ENCODE results near the gene KCP. TPM values are rescaled to one million over a fixed set of nuclear protein-coding genes. Genes with fewer than 3 reads are reported as not detected.

The KCP gene
- total RNA-seq, 6 experiments from 2014 or later, result 0.10 to 0.22 (median 0.12) TPM; not detected in 2

GRCh38 chr7:128827248-128827958 is 83.1 kb downstream of the KCP start:
- H3K36me3 ChIP-seq, result no peaks in the 10 kb centered on the region
- peak in 1 of 3 donors; percentile 39 for DNase-seq
- no CpG with 5 or more reads among the region's 17 CpGs for WGBS (ENCODE audit: insufficient coverage, low coverage, low lambda C conversion rate, missing lambda C conversion rate)
- ATAC-seq, result no peak
- TF ChIP-seq CTCF (IDR thresholded peaks at IDR 0.05), result no peak
- TF ChIP-seq POLR2A (IDR thresholded peaks at IDR 0.05), result no peak
- no peaks in the 10 kb centered on the region for H3K9me3 ChIP-seq
- no peak overlapping the region for H3K4me3 ChIP-seq
- H3K27ac ChIP-seq, result no peak overlapping the region
- peaks cover 0 to 11% of the 10 kb centered on the region in 2 donors for H3K27me3 ChIP-seq
- intact Hi-C loops (cut with DNase I), result no loop called here
- peaks cover 0 to 7% (median 0%) of the 10 kb centered on the region in 4 donors for H3K4me1 ChIP-seq

GRCh38 chr7:128826916-128827247 is 83.6 kb downstream of the KCP start:
- Histone ChIP-seq H3K4me3 (no peak overlapping the region), H3K4me1 (peaks cover 0 to 7% (median 0%) of the 10 kb centered on the region in 4 donors), H3K27me3 (peaks cover 0 to 11% of the 10 kb centered on the region in 2 donors), H3K9me3 (no peaks in the 10 kb centered on the region), H3K36me3 (no peaks in the 10 kb centered on the region), H3K27ac (no peak overlapping the region)
- intact Hi-C loops (cut with DNase I), result no loop called here
- TF ChIP-seq POLR2A (IDR thresholded peaks at IDR 0.05) (no peak), CTCF (IDR thresholded peaks at IDR 0.05) (no peak)
- DNase-seq (no peak), ATAC-seq (no peak)
- 46% methylated on average over 1 of the region's 1 CpG for whole genome bisulfite sequencing (ENCODE audit: insufficient coverage, low coverage, low lambda C conversion rate, missing lambda C conversion rate)

Other genes starting within 250 kb of the KCP start
- gene GARIN1A, start 238.4 kb downstream of the KCP start, total RNA-seq, result 1 to 10 TPM in 1 of 6 experiments, under 1 TPM in 5; 0.06 to 1.3 (median 0.48) TPM
- 10 to 100 TPM; 25.4 to 48.3 (median 42.1) TPM for gene CALU, start 171.3 kb downstream of the KCP start, total RNA-seq
- gene OPN1SW, start 134.9 kb downstream of the KCP start, total RNA-seq, result not detected
- under 1 TPM in 4 of 6 experiments, not detected in 2; 0.16 to 0.70 (median 0.20) TPM for gene CCDC136, start 118.7 kb downstream of the KCP start, total RNA-seq
- 1 to 10 TPM in 2 of 6 experiments, under 1 TPM in 4; 0.27 to 5.1 (median 0.74) TPM for gene FLNC, start 80.3 kb downstream of the KCP start, total RNA-seq
- gene ATP6V1F, start 47.9 kb downstream of the KCP start, total RNA-seq, result 10 to 100 TPM; 26.9 to 72.0 (median 38.9) TPM
- gene IRF5, start 27.2 kb upstream of the KCP start, total RNA-seq, result 1 to 10 TPM; 4.6 to 8.9 (median 6.4) TPM
- gene TNPO3, start 144.4 kb upstream of the KCP start, total RNA-seq, result 10 to 100 TPM; 15.2 to 30.2 (median 22.2) TPM
- gene TSPAN33, start 234.0 kb upstream of the KCP start, total RNA-seq, result 10 to 100 TPM in 5 of 6 experiments, 1 to 10 TPM in 1; 9.0 to 34.1 (median 23.2) TPM